GM04503 (cell line): ENCODE data around the gene CREB3L4.

ENCODE experiments used
- DNase-seq: peaks from one replicate; pipeline ENCODE4 v3.0.0-alpha.2; 2012; ENCODE audit warnings: low read depth

Gene CREB3L4

GRCh38 chr1:153937331-153937730, 30.4 kb upstream of the CREB3L4 start:
- no peak for DNase-seq

GRCh38 chr1:153938996-153939395, 28.7 kb upstream of the CREB3L4 start:
- no peak for DNase-seq

GRCh38 chr1:153939476-153939875, 28.2 kb upstream of the CREB3L4 start:
- no peak for DNase-seq

GRCh38 chr1:153940756-153941155, 26.9 kb upstream of the CREB3L4 start:
- DNase-seq: no peak

GRCh38 chr1:153941826-153942725, 25.6 kb upstream of the CREB3L4 start:
- no peak for DNase-seq

GRCh38 chr1:153942766-153943549, 24.7 kb upstream of the CREB3L4 start:
- no peak for DNase-seq

GRCh38 chr1:153944005-153944826, 23.5 kb upstream of the CREB3L4 start:
- DNase-seq: no peak

- DNase-seq: no peak
Measured at GRCh38 chr1:153944827-153945117, 22.9 kb upstream of the CREB3L4 start.

- no peak for DNase-seq
Measured at GRCh38 chr1:153945131-153945794, 22.4 kb upstream of the CREB3L4 start.

GRCh38 chr1:153945795-153946621, 21.7 kb upstream of the CREB3L4 start:
- DNase-seq: no peak

GRCh38 chr1:153946622-153947241, 21.0 kb upstream of the CREB3L4 start, which contains the start of gene DENND4B:
Gene DENND4B, minus strand, starts transcription at chr1:153946718. Its CDS starts 2,344 bp downstream, at chr1:153944374.
- DNase-seq: no peak

- no peak for DNase-seq
Measured at GRCh38 chr1:153951183-153951582, 16.5 kb upstream of the CREB3L4 start.

GRCh38 chr1:153951801-153952200, 15.9 kb upstream of the CREB3L4 start:
- no peak for DNase-seq

GRCh38 chr1:153953859-153954365, 13.8 kb upstream of the CREB3L4 start:
- no peak for DNase-seq

- no peak for DNase-seq
Measured at GRCh38 chr1:153954826-153955225, 12.9 kb upstream of the CREB3L4 start.

GRCh38 chr1:153956997-153957715, 10.5 kb upstream of the CREB3L4 start:
- DNase-seq: no peak

- DNase-seq: no peak
Measured at GRCh38 chr1:153957744-153958110, 10.0 kb upstream of the CREB3L4 start.

GRCh38 chr1:153958111-153958960, 9.4 kb upstream of the CREB3L4 start, which contains the start of gene CRTC2:
Gene CRTC2, minus strand, starts transcription at chr1:153958612. Its CDS starts 115 bp downstream, at chr1:153958497.
- DNase-seq: peak; percentile 95

GRCh38 chr1:153958961-153959260, 8.8 kb upstream of the CREB3L4 start:
- DNase-seq: no peak
